ENCODE measurements around the gene KRTAP10-5. TPM values are rescaled to one million over a fixed set of nuclear protein-coding genes. Genes with fewer than 3 reads are reported as not detected.

The KRTAP10-5 gene
- total RNA-seq, 1 donor = not detected

- no peak for TF ChIP-seq CTCF (IDR thresholded peaks at IDR 0.05; ENCODE audit: extremely low read depth, low read depth, low read length)
- Histone ChIP-seq H3K79me2 (ENCODE audit: insufficient read depth, low read length) (no peaks in the 10 kb centered on the region), H4K20me1 (ENCODE audit: insufficient read depth, low read length) (no peaks in the 10 kb centered on the region), H3K27me3 (ENCODE audit: insufficient read depth, low read length) (no peaks in the 10 kb centered on the region), H3K27ac (ENCODE audit: low read depth, low read length) (no peak overlapping the region), H3K4me3 (ENCODE audit: insufficient read depth, low read length) (no peak overlapping the region), H3K4me1 (ENCODE audit: insufficient read depth, low read length) (no peaks in the 10 kb centered on the region), H3K36me3 (ENCODE audit: insufficient read depth, low read length) (no peaks in the 10 kb centered on the region), H3K9me3 (ENCODE audit: low read depth, low read length) (no peaks in the 10 kb centered on the region), H2AFZ (ENCODE audit: low read length) (no peak overlapping the region), H3K4me2 (ENCODE audit: insufficient read depth, low read length) (no peak overlapping the region)
- DNase-seq (ENCODE audit: insufficient read length, low spot score, missing footprints) = no peak
Observed at GRCh38 chr21:44626262-44626661, 45.9 kb upstream of the KRTAP10-5 start.

GRCh38 chr21:44625756-44626155 is 45.4 kb upstream of the KRTAP10-5 start:
- no peaks in the 10 kb centered on the region for H3K36me3 ChIP-seq (ENCODE audit: insufficient read depth, low read length)
- no peak overlapping the region for H2AFZ ChIP-seq (ENCODE audit: low read length)
- no peak for TF ChIP-seq CTCF (IDR thresholded peaks at IDR 0.05; ENCODE audit: extremely low read depth, low read depth, low read length)
- no peak overlapping the region for H3K27ac ChIP-seq (ENCODE audit: low read depth, low read length)
- H3K79me2 ChIP-seq (ENCODE audit: insufficient read depth, low read length) = no peaks in the 10 kb centered on the region
- H3K27me3 ChIP-seq (ENCODE audit: insufficient read depth, low read length) = no peaks in the 10 kb centered on the region
- no peak overlapping the region for H3K4me2 ChIP-seq (ENCODE audit: insufficient read depth, low read length)
- H4K20me1 ChIP-seq (ENCODE audit: insufficient read depth, low read length) = no peaks in the 10 kb centered on the region
- H3K4me3 ChIP-seq (ENCODE audit: insufficient read depth, low read length) = no peak overlapping the region
- H3K9me3 ChIP-seq (ENCODE audit: low read depth, low read length) = no peaks in the 10 kb centered on the region
- H3K4me1 ChIP-seq (ENCODE audit: insufficient read depth, low read length) = no peaks in the 10 kb centered on the region
- no peak for DNase-seq (ENCODE audit: insufficient read length, low spot score, missing footprints)

GRCh38 chr21:44623575-44623974 is 43.2 kb upstream of the KRTAP10-5 start:
- Histone ChIP-seq H4K20me1 (ENCODE audit: insufficient read depth, low read length) (no peaks in the 10 kb centered on the region), H3K4me2 (ENCODE audit: insufficient read depth, low read length) (no peak overlapping the region), H3K4me3 (ENCODE audit: insufficient read depth, low read length) (no peak overlapping the region), H3K9me3 (ENCODE audit: low read depth, low read length) (no peaks in the 10 kb centered on the region), H3K36me3 (ENCODE audit: insufficient read depth, low read length) (no peaks in the 10 kb centered on the region), H2AFZ (ENCODE audit: low read length) (no peak overlapping the region), H3K27me3 (ENCODE audit: insufficient read depth, low read length) (no peaks in the 10 kb centered on the region), H3K79me2 (ENCODE audit: insufficient read depth, low read length) (no peaks in the 10 kb centered on the region), H3K27ac (ENCODE audit: low read depth, low read length) (no peak overlapping the region), H3K4me1 (ENCODE audit: insufficient read depth, low read length) (no peaks in the 10 kb centered on the region)
- DNase-seq (ENCODE audit: insufficient read length, low spot score, missing footprints) = no peak
- TF ChIP-seq CTCF (IDR thresholded peaks at IDR 0.05; ENCODE audit: extremely low read depth, low read depth, low read length) = no peak

GRCh38 chr21:44619886-44620285 is 39.5 kb upstream of the KRTAP10-5 start:
- no peak overlapping the region for H3K4me3 ChIP-seq (ENCODE audit: insufficient read depth, low read length)
- no peak for TF ChIP-seq CTCF (IDR thresholded peaks at IDR 0.05; ENCODE audit: extremely low read depth, low read depth, low read length)
- DNase-seq (ENCODE audit: insufficient read length, low spot score, missing footprints) = no peak
- no peaks in the 10 kb centered on the region for H3K4me1 ChIP-seq (ENCODE audit: insufficient read depth, low read length)
- no peak overlapping the region for H3K27ac ChIP-seq (ENCODE audit: low read depth, low read length)
- no peaks in the 10 kb centered on the region for H4K20me1 ChIP-seq (ENCODE audit: insufficient read depth, low read length)
- no peaks in the 10 kb centered on the region for H3K9me3 ChIP-seq (ENCODE audit: low read depth, low read length)
- H3K36me3 ChIP-seq (ENCODE audit: insufficient read depth, low read length) = no peaks in the 10 kb centered on the region
- H2AFZ ChIP-seq (ENCODE audit: low read length) = no peak overlapping the region
- no peaks in the 10 kb centered on the region for H3K79me2 ChIP-seq (ENCODE audit: insufficient read depth, low read length)
- H3K4me2 ChIP-seq (ENCODE audit: insufficient read depth, low read length) = no peak overlapping the region
- H3K27me3 ChIP-seq (ENCODE audit: insufficient read depth, low read length) = no peaks in the 10 kb centered on the region
